Measurements from ENCODE around the gene ZNF550. TPM values are rescaled to one million over a fixed set of nuclear protein-coding genes. Genes with fewer than 3 reads are reported as not detected.
A peak's percentile ranks its signal among the peaks of the same experiment; 100 is the strongest.
"Not testable (repeated sequence)": the region's sequence is repeated elsewhere in the genome, so short reads cannot be mapped to it uniquely, and the experiment has no call there.

Gene ZNF550
- total RNA-seq, 1 donor from 2014 or later: 8.4 TPM

- peak; percentile 83 for DNase-seq (ENCODE audit: low read depth)
Measured at GRCh38 chr19:57527136-57527881, 32.4 kb downstream of the ZNF550 start, which contains the start of gene ZNF549. ZNF549 (plus strand) TSS chr19:57527356; CDS start chr19:57527574, 218 bp downstream.

GRCh38 chr19:57518021-57518420 is 41.6 kb downstream of the ZNF550 start:
- DNase-seq (ENCODE audit: low read depth): not testable (repeated sequence)

- no peak for DNase-seq (ENCODE audit: low read depth)
Measured at GRCh38 chr19:57515255-57515654, 44.4 kb downstream of the ZNF550 start.

- no peak for DNase-seq (ENCODE audit: low read depth)
Measured at GRCh38 chr19:57512845-57513244, 46.8 kb downstream of the ZNF550 start.

- no peak for DNase-seq (ENCODE audit: low read depth)
Measured at GRCh38 chr19:57511484-57511883, 48.2 kb downstream of the ZNF550 start.

- DNase-seq (ENCODE audit: low read depth): no peak
Measured at GRCh38 chr19:57506163-57506562, 53.5 kb downstream of the ZNF550 start.

- peak; percentile 17 for DNase-seq (ENCODE audit: low read depth)
Measured at GRCh38 chr19:57500400-57500799, 59.3 kb downstream of the ZNF550 start.

- peak; percentile 87 for DNase-seq (ENCODE audit: low read depth)
Measured at GRCh38 chr19:57499680-57500395, 59.8 kb downstream of the ZNF550 start, which contains the start of gene ZNF773. ZNF773 (plus strand) TSS chr19:57499938; CDS start chr19:57500081, 143 bp downstream.

- not testable (repeated sequence) for DNase-seq (ENCODE audit: low read depth)
Measured at GRCh38 chr19:57499332-57499679, 60.4 kb downstream of the ZNF550 start.

- DNase-seq (ENCODE audit: low read depth): not testable (repeated sequence)
Measured at GRCh38 chr19:57488299-57488644, 71.4 kb downstream of the ZNF550 start.

- peak; percentile 82 for DNase-seq (ENCODE audit: low read depth)
Measured at GRCh38 chr19:57487477-57488298, 72.0 kb downstream of the ZNF550 start, which contains the start of gene ZNF419. ZNF419 (plus strand) TSS chr19:57487750; CDS start chr19:57487951, 201 bp downstream.

Other genes starting within 250 kb of the ZNF550 start
- gene ZNF543, start 239.4 kb downstream of the ZNF550 start, total RNA-seq: 9.4 and 19.2 TPM in 2 replicates
- gene ZNF304, start 208.6 kb downstream of the ZNF550 start, total RNA-seq: 12.2 and 13.5 TPM in 2 replicates
- gene TRAPPC2B, start 196.3 kb downstream of the ZNF550 start, total RNA-seq: 15.5 and 17.2 TPM in 2 replicates
- gene ZNF547, start 196.3 kb downstream of the ZNF550 start, total RNA-seq: 1.9 and 7.3 TPM in 2 replicates
- 23.4 and 24.9 TPM in 2 replicates for gene ZNF548, start 170.0 kb downstream of the ZNF550 start, total RNA-seq
- 7.6 and 19.4 TPM in 2 replicates for gene ZNF17, start 148.7 kb downstream of the ZNF550 start, total RNA-seq
- gene ZNF749, start 124.5 kb downstream of the ZNF550 start, total RNA-seq: 11.6 and 15.8 TPM in 2 replicates
- gene VN1R1, start 102.7 kb downstream of the ZNF550 start, total RNA-seq: 0.35 and 0.75 TPM in 2 replicates
- 18.9 and 23.5 TPM in 2 replicates for gene ZNF772, start 82.3 kb downstream of the ZNF550 start, total RNA-seq
- gene ZNF419, start 72.1 kb downstream of the ZNF550 start, total RNA-seq: 6.3 and 10.2 TPM in 2 replicates
- 18.9 and 22.1 TPM in 2 replicates for gene ZNF773, start 59.9 kb downstream of the ZNF550 start, total RNA-seq
- 7.5 and 9.2 TPM in 2 replicates for gene ZNF549, start 32.5 kb downstream of the ZNF550 start, total RNA-seq
- gene ZNF416, start 19.0 kb upstream of the ZNF550 start, total RNA-seq: 4.3 and 6.4 TPM in 2 replicates
- 5.0 and 8.3 TPM in 2 replicates for gene ZIK1, start 24.3 kb upstream of the ZNF550 start, total RNA-seq
- 3.8 and 11.8 TPM in 2 replicates for gene ZNF530, start 40.0 kb upstream of the ZNF550 start, total RNA-seq
- gene ZNF134, start 54.4 kb upstream of the ZNF550 start, total RNA-seq: 15.6 and 23.8 TPM in 2 replicates
- gene ZNF211, start 73.3 kb upstream of the ZNF550 start, total RNA-seq: 7.8 and 17.2 TPM in 2 replicates
- not detected in 2 replicates for gene ZSCAN4, start 109.1 kb upstream of the ZNF550 start, total RNA-seq
- gene ZNF551, start 122.1 kb upstream of the ZNF550 start, total RNA-seq: 6.8 and 8.6 TPM in 2 replicates
- gene ZNF154, start 149.3 kb upstream of the ZNF550 start, total RNA-seq: 1.7 and 4.2 TPM in 2 replicates
- gene ZNF671, start 167.8 kb upstream of the ZNF550 start, total RNA-seq: 5.9 and 10.5 TPM in 2 replicates
- 13.2 and 18.5 TPM in 2 replicates for gene ZNF776, start 187.0 kb upstream of the ZNF550 start, total RNA-seq
- 16.2 and 18.1 TPM in 2 replicates for gene ZNF586, start 209.8 kb upstream of the ZNF550 start, total RNA-seq